Lower leg skin (tissue), 3 donors: ENCODE results near the gene TPM1.

Experiments used
- CTCF ChIP-seq, 3 donors: fragments of 450-650 bp; IDR thresholded peaks; one replicate each; pipeline ENCODE4 v1.5.1; 2016; ENCODE audit warnings: antibody characterized with exemption in 3 of 3, mild to moderate bottlenecking in 3 of 3, moderate library complexity in 2 of 3
- POLR2A ChIP-seq, 2 donors: fragments of 450-650 bp; IDR thresholded peaks; one replicate each; pipeline ENCODE4 v1.6.1; 2016 to 2017; ENCODE audit warnings: antibody characterized with exemption in 2 of 2, mild to moderate bottlenecking in 1 of 2, moderate library complexity in 1 of 2

DNA sequence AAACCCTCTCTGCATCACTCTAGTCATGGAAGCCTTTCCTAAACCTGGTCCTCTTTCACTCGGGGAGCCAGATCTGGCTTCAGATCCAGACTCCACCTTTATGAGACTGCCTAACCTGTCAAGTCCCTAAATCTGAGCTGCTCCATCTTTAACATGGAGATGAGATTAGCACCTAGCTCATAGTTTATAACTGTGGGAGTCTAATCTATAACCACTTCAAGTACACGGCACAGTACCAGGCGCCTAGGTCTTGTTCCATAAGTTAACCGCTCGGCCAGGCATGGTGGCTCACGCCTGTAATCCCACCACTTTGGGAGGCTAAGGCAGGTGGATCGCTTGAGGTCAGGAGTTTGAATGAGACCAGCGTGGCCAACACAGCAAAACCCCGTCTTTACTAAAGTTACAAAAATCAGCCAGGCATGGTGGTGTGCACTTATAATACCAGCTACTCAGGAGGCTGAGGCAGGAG lies 30.3 kb downstream of the TPM1 start:
- TF ChIP-seq CTCF (IDR thresholded peaks at IDR 0.05) (no peak), POLR2A (IDR thresholded peaks at IDR 0.05) (no peak)
